Neural cell (in vitro differentiated cells): ENCODE results near the gene AMOTL2. TPM values are rescaled to one million over a fixed set of nuclear protein-coding genes. Genes with fewer than 3 reads are reported as not detected.

Experiments used
- H2AFZ ChIP-seq: fragments of 200-600, 300-800 bp; sonication (generic), shearing (Covaris generic); 2 replicates; pipeline ENCODE4 v1.6.0; 2014; ENCODE audit warnings: low read depth, mild to moderate bottlenecking, antibody characterized with exemption, low read length, moderate library complexity
- H3F3A ChIP-seq: fragments of 200-600 bp; shearing (Covaris generic); 2 replicates; pipeline ENCODE4 v1.6.1; 2016; ENCODE audit warnings: mild to moderate bottlenecking, moderate library complexity, mixed read lengths, antibody characterized with exemption, low read length; ENCODE audit not compliant: insufficient read depth, poor library complexity, severe bottlenecking
- H3K27ac ChIP-seq: fragments of 200-600, 300-800 bp; sonication (generic), shearing (Covaris generic); 2 replicates; pipeline ENCODE4 v1.5.1; 2014; ENCODE audit warnings: mild to moderate bottlenecking, low read length, moderate library complexity
- H3K27me3 ChIP-seq: fragments of 300-800, 200-600 bp; sonication (generic), shearing (Covaris generic); 2 replicates; pipeline ENCODE4 v1.6.0; 2014; ENCODE audit warnings: mild to moderate bottlenecking, low read depth, low read length, moderate library complexity; ENCODE audit not compliant: insufficient read depth
- H3K36me3 ChIP-seq: fragments of 300-800, 200-600 bp; sonication (generic), shearing (Covaris generic); 2 replicates; pipeline ENCODE4 v1.5.1; 2014; ENCODE audit warnings: mild to moderate bottlenecking, antibody characterized with exemption, low read length, moderate library complexity; ENCODE audit not compliant: insufficient read depth
- H3K4me2 ChIP-seq: fragments of 300-800, 200-600 bp; sonication (generic), shearing (Covaris generic); 2 replicates; pipeline ENCODE4 v1.6.0; 2014; ENCODE audit warnings: mild to moderate bottlenecking, low read length
- H3K4me3 ChIP-seq: fragments of 300-800, 200-600 bp; sonication (generic), shearing (Covaris generic); 2 replicates; pipeline ENCODE4 v1.5.1; 2014; ENCODE audit warnings: mild to moderate bottlenecking, low read length, moderate library complexity
- H3K79me2 ChIP-seq: fragments of 200-600 bp; shearing (Covaris generic); replicated peaks from 2 replicates; pipeline ENCODE4 v1.6.0; 2014; ENCODE audit warnings: mild to moderate bottlenecking, low read length, moderate library complexity; ENCODE audit not compliant: insufficient read depth
- H3K9ac ChIP-seq: fragments of 300-800, 200-600 bp; sonication (generic), shearing (Covaris generic); 2 replicates; pipeline ENCODE4 v1.6.1; 2016; ENCODE audit warnings: mild to moderate bottlenecking, low read length, mixed read lengths
- H3K9me2 ChIP-seq: fragments of 200-600 bp; shearing (Covaris generic); 2 replicates; pipeline ENCODE4 v1.6.1; 2016; ENCODE audit warnings: mild to moderate bottlenecking, low read length, mixed read lengths; ENCODE audit not compliant: insufficient read depth
- H3K9me3 ChIP-seq: fragments of 200-600, 300-800 bp; sonication (generic), shearing (Covaris generic); 2 replicates; pipeline ENCODE4 v1.6.1; 2016; ENCODE audit warnings: mild to moderate bottlenecking, mixed run types, low read length, moderate library complexity, mixed read lengths
- H4K20me1 ChIP-seq: fragments of 200-600 bp; shearing (Covaris generic); 2 replicates; pipeline ENCODE4 v1.6.1; 2016; ENCODE audit warnings: mild to moderate bottlenecking, mixed run types; ENCODE audit not compliant: insufficient read depth
- CTCF ChIP-seq: fragments of 450-650 bp; IDR thresholded peaks from 2 replicates; pipeline ENCODE4 v1.5.1; 2014; ENCODE audit warnings: antibody characterized with exemption, mild to moderate bottlenecking, moderate library complexity; ENCODE audit not compliant: poor library complexity, severe bottlenecking
- EP300 ChIP-seq: fragments of 450-650 bp; conservative IDR thresholded peaks from 2 replicates; pipeline ENCODE4 v1.6.1; 2014; ENCODE audit warnings: antibody characterized with exemption, mild to moderate bottlenecking, moderate library complexity; ENCODE audit not compliant: poor library complexity, severe bottlenecking
- POLR2AphosphoS5 ChIP-seq: IDR thresholded peaks from 2 replicates; pipeline ENCODE4 v1.6.1; 2012
- RAD21 ChIP-seq: fragments of 450-650 bp; conservative IDR thresholded peaks from 2 replicates; pipeline ENCODE4 v1.6.1; 2014; ENCODE audit warnings: antibody characterized with exemption, mild to moderate bottlenecking, moderate library complexity
- SMC3 ChIP-seq: fragments of 450-650 bp; conservative IDR thresholded peaks from 2 replicates; pipeline ENCODE4 v1.6.1; 2014; ENCODE audit warnings: antibody characterized with exemption, mild to moderate bottlenecking, moderate library complexity; ENCODE audit not compliant: poor library complexity
- TAF1 ChIP-seq: IDR thresholded peaks from 2 replicates; pipeline ENCODE4 v1.6.1; 2012; ENCODE audit warnings: low read depth
- polyA plus RNA-seq: library from polyadenylated mRNA; depleted of rRNA; stranded (reverse); fragments of >200 nt; gene quantifications from 2 replicates; pipeline ENCODE4 v1.2.3, GENCODE V29; 2014

The AMOTL2 gene
- polyA plus RNA-seq, 1 donor from 2014 or later = 30.1 TPM

DNA sequence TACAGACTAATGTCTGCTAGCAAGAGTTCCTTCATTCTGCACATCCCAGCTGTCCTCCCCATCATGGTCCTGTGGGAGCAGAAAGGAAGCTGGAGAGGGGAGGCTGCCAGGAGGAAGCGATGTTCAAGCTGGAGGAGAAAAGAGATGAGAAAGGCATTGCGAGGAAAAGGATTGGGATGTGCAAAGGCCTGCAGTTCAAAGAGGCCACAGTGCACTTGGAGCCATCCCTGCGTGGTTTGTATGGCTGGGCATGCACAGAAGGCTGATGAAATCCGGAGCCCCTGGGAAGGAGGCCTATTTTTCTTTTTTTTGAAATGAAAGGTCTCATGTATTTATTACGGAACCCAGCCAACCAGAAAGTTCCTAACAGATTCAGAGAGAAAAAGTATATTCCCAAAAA lies 22.8 kb downstream of the AMOTL2 start:
- no peaks in the 10 kb centered on the region for H4K20me1 ChIP-seq
- no peak overlapping the region for H3K9ac ChIP-seq
- H3K4me3 ChIP-seq = no peak overlapping the region
- no peak overlapping the region for H3K4me2 ChIP-seq
- no peaks in the 10 kb centered on the region for H3K9me2 ChIP-seq
- no peak overlapping the region for H2AFZ ChIP-seq
- peaks cover 13% of the 10 kb centered on the region for H3K36me3 ChIP-seq
- no peaks in the 10 kb centered on the region for H3K79me2 ChIP-seq
- H3F3A ChIP-seq = peaks cover 2% of the 10 kb centered on the region
- TF ChIP-seq TAF1 = no peak
- TF ChIP-seq EP300 = no peak
- TF ChIP-seq SMC3 = no peak
- TF ChIP-seq RAD21 = no peak
- TF ChIP-seq POLR2AphosphoS5 = no peak
- no peaks in the 10 kb centered on the region for H3K27me3 ChIP-seq
- no peak overlapping the region for H3K27ac ChIP-seq
- peaks cover 2% of the 10 kb centered on the region for H3K9me3 ChIP-seq

DNA sequence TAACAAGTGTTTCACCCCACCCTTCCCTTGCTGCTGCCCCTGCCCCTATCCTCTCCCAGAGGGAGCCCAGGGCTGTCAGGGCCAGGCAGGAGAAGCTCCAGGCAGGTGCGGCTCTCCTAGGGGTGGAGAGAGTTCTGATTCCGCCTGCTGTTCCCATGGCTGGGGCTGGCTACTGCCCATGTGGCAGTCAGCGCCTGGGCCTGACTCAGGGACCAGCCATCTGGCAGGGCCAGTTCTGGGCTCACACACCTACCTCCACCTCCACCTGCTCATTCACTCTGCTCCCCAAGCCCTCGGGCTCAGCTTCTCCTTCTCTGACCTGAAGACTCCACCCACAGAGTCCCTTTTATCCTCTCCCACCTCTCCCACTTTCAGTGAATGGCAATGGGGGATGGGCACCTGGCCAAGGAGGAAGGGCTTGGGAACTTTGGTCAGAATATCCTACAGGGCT lies 23.4 kb downstream of the AMOTL2 start:
- Histone ChIP-seq H2AFZ (no peak overlapping the region), H3K4me2 (no peak overlapping the region), H3K36me3 (peaks cover 13% of the 10 kb centered on the region), H3K27me3 (no peaks in the 10 kb centered on the region), H3K79me2 (no peaks in the 10 kb centered on the region), H3F3A (no peaks in the 10 kb centered on the region), H3K9me2 (no peaks in the 10 kb centered on the region), H3K27ac (no peak overlapping the region), H3K4me3 (no peak overlapping the region), H3K9ac (no peak overlapping the region), H3K9me3 (peaks cover 5% of the 10 kb centered on the region), H4K20me1 (no peaks in the 10 kb centered on the region)
- TF ChIP-seq CTCF (no peak), RAD21 (no peak), POLR2AphosphoS5 (no peak)

DNA sequence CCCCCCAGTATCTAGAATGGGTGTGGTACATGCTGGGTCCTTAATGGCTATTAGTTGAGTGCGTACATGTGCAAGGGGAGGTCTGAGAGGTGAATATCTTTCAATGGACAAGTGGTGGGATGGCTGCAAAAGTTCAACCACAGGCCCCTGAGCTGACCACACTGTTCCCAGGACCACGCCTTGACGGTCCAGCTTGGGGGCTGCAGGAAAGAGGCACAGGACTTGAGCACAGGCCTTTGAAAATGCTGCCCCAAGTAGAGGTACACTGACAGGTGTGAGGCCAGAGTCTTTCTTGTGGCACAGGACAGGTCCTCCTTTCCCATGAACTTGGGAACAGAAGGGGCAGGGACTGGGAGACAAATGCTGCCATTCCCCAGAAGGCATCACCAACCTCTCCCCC lies 24.0 kb downstream of the AMOTL2 start:
- TF ChIP-seq RAD21 (no peak), SMC3 (no peak), CTCF (no peak), TAF1 (no peak)
- Histone ChIP-seq H3F3A (no peaks in the 10 kb centered on the region), H3K4me2 (no peak overlapping the region), H2AFZ (no peak overlapping the region), H3K4me3 (no peak overlapping the region), H3K79me2 (no peaks in the 10 kb centered on the region), H3K9me3 (peaks cover 5% of the 10 kb centered on the region), H3K9me2 (no peaks in the 10 kb centered on the region), H3K27me3 (no peaks in the 10 kb centered on the region), H3K36me3 (peaks cover 13% of the 10 kb centered on the region), H4K20me1 (no peaks in the 10 kb centered on the region), H3K27ac (no peak overlapping the region), H3K9ac (no peak overlapping the region)
